SH-SY5Y (cell line): ENCODE results near the gene TBL1X.

Experiments used
- GATA2 ChIP-seq: IDR thresholded peaks from 2 replicates; pipeline ENCODE4 v1.6.1; 2011; ENCODE audit warnings: mild to moderate bottlenecking, low read depth, low read length
- GATA3 ChIP-seq: IDR thresholded peaks from 2 replicates; pipeline ENCODE4 v1.6.1; 2011; ENCODE audit warnings: low read depth, mild to moderate bottlenecking, low read length, moderate library complexity

GRCh38 chrX:9747644-9748043 lies 282.8 kb downstream of the TBL1X start:
- TF ChIP-seq GATA3 (no peak), GATA2 (no peak)
